Esophagus squamous epithelium (tissue), 4 donors: ENCODE data around the gene CNTNAP2.

Source experiments
- POLR2A ChIP-seq, 4 donors: fragments of 450-650 bp; IDR thresholded peaks; one replicate each; pipeline ENCODE4 v1.6.1; 2017; ENCODE audit warnings: antibody characterized with exemption in 4 of 4, mild to moderate bottlenecking in 4 of 4, moderate library complexity in 3 of 4
- TF ChIP-seq, protein P1 (sequence below), 6 experiments: fragments of 450-650 bp in 4 of 6; fragments of 200-600 bp in 2 of 6; sonication (generic) in 2 of 6; IDR thresholded peaks; one replicate each; pipeline ENCODE4 v1.5.1; 2016 to 2019; ENCODE audit warnings: antibody characterized with exemption in 6 of 6, mild to moderate bottlenecking in 4 of 6, moderate library complexity in 4 of 6

DNA sequence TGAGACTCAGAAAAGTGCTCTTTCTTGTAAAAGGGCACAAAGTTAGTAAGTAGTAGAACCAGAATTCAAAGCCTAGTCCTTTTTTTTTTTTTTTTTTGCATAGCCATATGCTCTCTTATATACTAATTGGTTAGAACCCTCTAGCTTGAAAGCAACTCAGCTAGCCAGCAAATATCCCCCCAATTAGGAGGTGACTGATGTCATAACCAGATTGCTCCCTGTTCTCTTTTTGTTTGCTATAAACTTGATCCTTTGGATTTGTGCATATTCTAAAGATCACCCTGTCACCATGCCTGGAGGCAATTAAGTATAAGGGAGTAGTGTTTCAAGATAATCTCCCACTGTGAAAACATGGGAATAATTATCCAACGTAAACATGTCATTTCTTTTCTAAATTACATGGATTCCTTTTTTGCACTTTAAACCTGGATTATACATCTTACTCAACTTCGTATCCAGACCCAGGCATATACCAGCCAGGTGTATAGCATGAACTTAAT lies 963.4 kb downstream of the CNTNAP2 start:
- TF ChIP-seq, protein P1, sequence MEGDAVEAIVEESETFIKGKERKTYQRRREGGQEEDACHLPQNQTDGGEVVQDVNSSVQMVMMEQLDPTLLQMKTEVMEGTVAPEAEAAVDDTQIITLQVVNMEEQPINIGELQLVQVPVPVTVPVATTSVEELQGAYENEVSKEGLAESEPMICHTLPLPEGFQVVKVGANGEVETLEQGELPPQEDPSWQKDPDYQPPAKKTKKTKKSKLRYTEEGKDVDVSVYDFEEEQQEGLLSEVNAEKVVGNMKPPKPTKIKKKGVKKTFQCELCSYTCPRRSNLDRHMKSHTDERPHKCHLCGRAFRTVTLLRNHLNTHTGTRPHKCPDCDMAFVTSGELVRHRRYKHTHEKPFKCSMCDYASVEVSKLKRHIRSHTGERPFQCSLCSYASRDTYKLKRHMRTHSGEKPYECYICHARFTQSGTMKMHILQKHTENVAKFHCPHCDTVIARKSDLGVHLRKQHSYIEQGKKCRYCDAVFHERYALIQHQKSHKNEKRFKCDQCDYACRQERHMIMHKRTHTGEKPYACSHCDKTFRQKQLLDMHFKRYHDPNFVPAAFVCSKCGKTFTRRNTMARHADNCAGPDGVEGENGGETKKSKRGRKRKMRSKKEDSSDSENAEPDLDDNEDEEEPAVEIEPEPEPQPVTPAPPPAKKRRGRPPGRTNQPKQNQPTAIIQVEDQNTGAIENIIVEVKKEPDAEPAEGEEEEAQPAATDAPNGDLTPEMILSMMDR (IDR thresholded peaks at IDR 0.05), result no peak
- TF ChIP-seq POLR2A (IDR thresholded peaks at IDR 0.05), result no peak
